Measurements from ENCODE around the gene KRT20. TPM values are rescaled to one million over a fixed set of nuclear protein-coding genes. Genes with fewer than 3 reads are reported as not detected.

The KRT20 gene
- total RNA-seq, 4 donors from 2014 or later: 111 to 978 (median 820) TPM

- Histone ChIP-seq H3K27ac (peak overlapping the region in 2 of 4 donors; percentile 71 to 78), H3K4me1 (no peaks in the 10 kb centered on the region), H3K9me3 (no peaks in the 10 kb centered on the region), H3K4me3 (peak overlapping the region in 3 of 4 donors; percentile 16 to 65 (median 55)), H3K36me3 (peaks cover 0 to 32% (median 0%) of the 10 kb centered on the region in 3 donors), H3K27me3 (no peaks in the 10 kb centered on the region)
- TF ChIP-seq POLR2A (IDR thresholded peaks at IDR 0.05) (no peak), CTCF (IDR thresholded peaks at IDR 0.05) (no peak)
- no peak for DNase-seq
These were observed 2.0 kb downstream of the KRT20 start for GRCh38 chr17:40883031-40883430.

- H3K36me3 ChIP-seq: peaks cover 0 to 44% (median 0%) of the 10 kb centered on the region in 3 donors
- no peak for DNase-seq
- H3K9me3 ChIP-seq: no peaks in the 10 kb centered on the region
- H3K27me3 ChIP-seq: no peaks in the 10 kb centered on the region
- no peak overlapping the region for H3K4me3 ChIP-seq
- no peak for TF ChIP-seq CTCF (IDR thresholded peaks at IDR 0.05)
- no peak for TF ChIP-seq POLR2A (IDR thresholded peaks at IDR 0.05)
- no peak overlapping the region for H3K27ac ChIP-seq
- no peaks in the 10 kb centered on the region for H3K4me1 ChIP-seq
These were observed 6.0 kb downstream of the KRT20 start for GRCh38 chr17:40879026-40879425.

GRCh38 chr17:40878044-40878443 is 7.0 kb downstream of the KRT20 start:
- no peaks in the 10 kb centered on the region for H3K9me3 ChIP-seq
- no peaks in the 10 kb centered on the region for H3K27me3 ChIP-seq
- peak in 1 of 3 donors; percentile 38 for DNase-seq
- no peak overlapping the region for H3K4me3 ChIP-seq
- no peak overlapping the region for H3K27ac ChIP-seq
- peaks cover 0 to 44% (median 0%) of the 10 kb centered on the region in 3 donors for H3K36me3 ChIP-seq
- no peaks in the 10 kb centered on the region for H3K4me1 ChIP-seq
- no peak for TF ChIP-seq POLR2A (IDR thresholded peaks at IDR 0.05)
- no peak for TF ChIP-seq CTCF (IDR thresholded peaks at IDR 0.05)

GRCh38 chr17:40873801-40874200 is 11.2 kb downstream of the KRT20 start:
- H3K9me3 ChIP-seq: no peaks in the 10 kb centered on the region
- no peaks in the 10 kb centered on the region for H3K4me1 ChIP-seq
- no peak for TF ChIP-seq POLR2A (IDR thresholded peaks at IDR 0.05)
- TF ChIP-seq CTCF (IDR thresholded peaks at IDR 0.05): no peak
- H3K27me3 ChIP-seq: no peaks in the 10 kb centered on the region
- no peak overlapping the region for H3K4me3 ChIP-seq
- no peak for DNase-seq
- H3K36me3 ChIP-seq: peaks cover 0 to 17% (median 0%) of the 10 kb centered on the region in 3 donors
- H3K27ac ChIP-seq: no peak overlapping the region

- Histone ChIP-seq H3K27me3 (no peaks in the 10 kb centered on the region), H3K4me3 (no peak overlapping the region), H3K4me1 (no peaks in the 10 kb centered on the region), H3K9me3 (no peaks in the 10 kb centered on the region), H3K27ac (no peak overlapping the region), H3K36me3 (peaks cover 0 to 13% (median 0%) of the 10 kb centered on the region in 3 donors)
- TF ChIP-seq CTCF (IDR thresholded peaks at IDR 0.05) (no peak), POLR2A (IDR thresholded peaks at IDR 0.05) (no peak)
- no peak for DNase-seq
These were observed 11.8 kb downstream of the KRT20 start for GRCh38 chr17:40873255-40873654.

- no peak overlapping the region for H3K4me3 ChIP-seq
- no peaks in the 10 kb centered on the region for H3K27me3 ChIP-seq
- peaks cover 0 to 10% (median 0%) of the 10 kb centered on the region in 3 donors for H3K36me3 ChIP-seq
- H3K4me1 ChIP-seq: no peaks in the 10 kb centered on the region
- H3K9me3 ChIP-seq: no peaks in the 10 kb centered on the region
- DNase-seq: no peak
- no peak for TF ChIP-seq POLR2A (IDR thresholded peaks at IDR 0.05)
- TF ChIP-seq CTCF (IDR thresholded peaks at IDR 0.05): no peak
- no peak overlapping the region for H3K27ac ChIP-seq
These were observed 12.6 kb downstream of the KRT20 start for GRCh38 chr17:40872416-40872815.
